IgD-negative memory B cell (primary cell): ENCODE results near the gene FBLN1. TPM values are rescaled to one million over a fixed set of nuclear protein-coding genes. Genes with fewer than 3 reads are reported as not detected.
"Not testable (repeated sequence)": the region's sequence is repeated elsewhere in the genome, so short reads cannot be mapped to it uniquely, and the experiment has no call there.

Source experiments
- H3K27ac Mint-ChIP-seq, 3 donors: one replicate each; pipeline ENCODE4 v1.8.0; 2020 to 2022; ENCODE audit warnings: mild to moderate bottlenecking in 3 of 3, mixed read lengths in 3 of 3, moderate library complexity in 1 of 3
- H3K27me3 Mint-ChIP-seq: one replicate; pipeline ENCODE4 v1.8.0; 2021; ENCODE audit warnings: mixed read lengths
- H3K36me3 Mint-ChIP-seq: one replicate; pipeline ENCODE4 v1.8.0; 2020; ENCODE audit warnings: mild to moderate bottlenecking, mixed read lengths
- H3K4me1 Mint-ChIP-seq, 3 donors: one replicate each; pipeline ENCODE4 v1.8.0; 2020 to 2022; ENCODE audit warnings: mixed read lengths in 3 of 3, mild to moderate bottlenecking in 1 of 3
- H3K4me3 Mint-ChIP-seq, 4 donors: one replicate each; pipeline ENCODE4 v1.8.0; 2020 to 2022; ENCODE audit warnings: mild to moderate bottlenecking in 4 of 4, mixed read lengths in 4 of 4, moderate library complexity in 3 of 4
- H3K9me3 Mint-ChIP-seq, 3 donors: one replicate each; pipeline ENCODE4 v1.8.0; 2020 to 2021; ENCODE audit warnings: mixed read lengths in 3 of 3, mild to moderate bottlenecking in 1 of 3
- polyA plus RNA-seq: library from polyadenylated mRNA; unstranded; fragments of 300-500 nt; fragmentation: Illumina TruSeq; gene quantifications from one replicate; pipeline ENCODE4 v1.2.3, GENCODE V29; 2021

The FBLN1 gene
- polyA plus RNA-seq, 1 donor from 2014 or later, result not detected

- no peaks in the 10 kb centered on the region for H3K4me1 Mint-ChIP-seq
- no peaks in the 10 kb centered on the region for H3K27me3 Mint-ChIP-seq
- peaks cover 1% of the 10 kb centered on the region for H3K36me3 Mint-ChIP-seq
- peaks cover 0 to 11% (median 1%) of the 10 kb centered on the region in 3 donors for H3K9me3 Mint-ChIP-seq
- H3K27ac Mint-ChIP-seq, result no peak overlapping the region
- H3K4me3 Mint-ChIP-seq, result no peak overlapping the region
These were observed 17.4 kb upstream of the FBLN1 start for GRCh38 chr22:45485261-45485660.

GRCh38 chr22:45488764-45489370 is 13.8 kb upstream of the FBLN1 start:
- H3K4me3 Mint-ChIP-seq, result no peak overlapping the region
- no peak overlapping the region for H3K27ac Mint-ChIP-seq
- peaks cover 1% of the 10 kb centered on the region for H3K36me3 Mint-ChIP-seq
- H3K27me3 Mint-ChIP-seq, result peaks cover 5% of the 10 kb centered on the region
- H3K9me3 Mint-ChIP-seq, result peaks cover 0 to 4% (median 0%) of the 10 kb centered on the region in 3 donors
- H3K4me1 Mint-ChIP-seq, result no peaks in the 10 kb centered on the region

GRCh38 chr22:45490836-45491235 is 11.8 kb upstream of the FBLN1 start:
- Mint-ChIP-seq H3K27ac (no peak overlapping the region), H3K27me3 (peaks cover 6% of the 10 kb centered on the region), H3K36me3 (peaks cover 1% of the 10 kb centered on the region), H3K4me3 (no peak overlapping the region), H3K4me1 (no peaks in the 10 kb centered on the region), H3K9me3 (peaks cover 0 to 4% (median 0%) of the 10 kb centered on the region in 3 donors)

- Mint-ChIP-seq H3K4me1 (no peaks in the 10 kb centered on the region), H3K4me3 (no peak overlapping the region), H3K27me3 (peaks cover 8% of the 10 kb centered on the region), H3K27ac (no peak overlapping the region), H3K9me3 (peaks cover 0 to 4% (median 0%) of the 10 kb centered on the region in 3 donors), H3K36me3 (peaks cover 1% of the 10 kb centered on the region)
These were observed 10.8 kb upstream of the FBLN1 start for GRCh38 chr22:45491841-45492240.

- no peaks in the 10 kb centered on the region for H3K4me1 Mint-ChIP-seq
- peaks cover 0 to 4% (median 0%) of the 10 kb centered on the region in 3 donors for H3K9me3 Mint-ChIP-seq
- H3K27me3 Mint-ChIP-seq, result peaks cover 8% of the 10 kb centered on the region
- H3K36me3 Mint-ChIP-seq, result peaks cover 1% of the 10 kb centered on the region
- H3K27ac Mint-ChIP-seq, result no peak overlapping the region
- no peak overlapping the region for H3K4me3 Mint-ChIP-seq
These were observed 9.4 kb upstream of the FBLN1 start for GRCh38 chr22:45493286-45493771.

- not testable (repeated sequence) for H3K4me3 Mint-ChIP-seq, H3K27me3 Mint-ChIP-seq, H3K36me3 Mint-ChIP-seq
These were observed 8.4 kb upstream of the FBLN1 start for GRCh38 chr22:45494306-45494705.

GRCh38 chr22:45495616-45496015 is 7.1 kb upstream of the FBLN1 start:
- not testable (repeated sequence) for H3K27ac Mint-ChIP-seq, H3K9me3 Mint-ChIP-seq, H3K4me3 Mint-ChIP-seq, H3K4me1 Mint-ChIP-seq, H3K36me3 Mint-ChIP-seq
- H3K27me3 Mint-ChIP-seq, result peaks cover 11% of the 10 kb centered on the region

More at GRCh38 chr22:45494306-45494705, 8.4 kb upstream of the FBLN1 start:
- H3K27ac Mint-ChIP-seq, H3K4me1 Mint-ChIP-seq, H3K9me3 Mint-ChIP-seq: not testable (repeated sequence)

- H3K27me3 Mint-ChIP-seq, result peaks cover 15% of the 10 kb centered on the region
- no peak overlapping the region for H3K4me3 Mint-ChIP-seq
- H3K27ac Mint-ChIP-seq, result no peak overlapping the region
- no peaks in the 10 kb centered on the region for H3K36me3 Mint-ChIP-seq
- H3K4me1 Mint-ChIP-seq, result peaks cover 0 to 1% (median 0%) of the 10 kb centered on the region in 3 donors
- no peaks in the 10 kb centered on the region for H3K9me3 Mint-ChIP-seq
These were observed 6.2 kb upstream of the FBLN1 start for GRCh38 chr22:45496451-45496941.

- H3K4me3 Mint-ChIP-seq, result no peak overlapping the region
- peaks cover 21% of the 10 kb centered on the region for H3K27me3 Mint-ChIP-seq
- H3K27ac Mint-ChIP-seq, result no peak overlapping the region
- H3K36me3 Mint-ChIP-seq, result no peaks in the 10 kb centered on the region
- peaks cover 0 to 1% (median 0%) of the 10 kb centered on the region in 3 donors for H3K4me1 Mint-ChIP-seq
- no peaks in the 10 kb centered on the region for H3K9me3 Mint-ChIP-seq
These were observed 5.1 kb upstream of the FBLN1 start for GRCh38 chr22:45497351-45498145.

GRCh38 chr22:45499746-45500145 is 2.9 kb upstream of the FBLN1 start:
- peaks cover 24% of the 10 kb centered on the region for H3K27me3 Mint-ChIP-seq
- no peak overlapping the region for H3K27ac Mint-ChIP-seq
- no peak overlapping the region for H3K4me3 Mint-ChIP-seq
- H3K9me3 Mint-ChIP-seq, result no peaks in the 10 kb centered on the region
- peaks cover 0 to 1% (median 0%) of the 10 kb centered on the region in 3 donors for H3K4me1 Mint-ChIP-seq
- H3K36me3 Mint-ChIP-seq, result no peaks in the 10 kb centered on the region

- no peak overlapping the region for H3K27ac Mint-ChIP-seq
- no peak overlapping the region for H3K4me3 Mint-ChIP-seq
- peaks cover 26% of the 10 kb centered on the region for H3K27me3 Mint-ChIP-seq
- no peaks in the 10 kb centered on the region for H3K36me3 Mint-ChIP-seq
- no peaks in the 10 kb centered on the region for H3K9me3 Mint-ChIP-seq
- H3K4me1 Mint-ChIP-seq, result peaks cover 0 to 1% (median 0%) of the 10 kb centered on the region in 3 donors
These were observed 550 bp downstream of the FBLN1 start for GRCh38 chr22:45503050-45503815.

GRCh38 chr22:45503816-45504372 is 1.2 kb downstream of the FBLN1 start:
- no peaks in the 10 kb centered on the region for H3K9me3 Mint-ChIP-seq
- H3K36me3 Mint-ChIP-seq, result no peaks in the 10 kb centered on the region
- H3K4me1 Mint-ChIP-seq, result peaks cover 0 to 1% (median 0%) of the 10 kb centered on the region in 3 donors
- H3K27ac Mint-ChIP-seq, result peak overlapping the region in 1 of 3 donors; percentile 74
- peaks cover 26% of the 10 kb centered on the region for H3K27me3 Mint-ChIP-seq
- H3K4me3 Mint-ChIP-seq, result peak overlapping the region in 1 of 4 donors; percentile 3

- H3K36me3 Mint-ChIP-seq, result no peaks in the 10 kb centered on the region
- peaks cover 0 to 1% (median 0%) of the 10 kb centered on the region in 3 donors for H3K4me1 Mint-ChIP-seq
- H3K4me3 Mint-ChIP-seq, result peak overlapping the region in 1 of 4 donors; percentile 60
- no peaks in the 10 kb centered on the region for H3K9me3 Mint-ChIP-seq
- H3K27me3 Mint-ChIP-seq, result peaks cover 26% of the 10 kb centered on the region
- H3K27ac Mint-ChIP-seq, result peak overlapping the region in 1 of 3 donors; percentile 74
These were observed 2.0 kb downstream of the FBLN1 start for GRCh38 chr22:45504373-45505341.
